HG03342 (cell line): ENCODE data around the gene LGALS7B.
A peak's percentile ranks its signal among the peaks of the same experiment; 100 is the strongest.
"Not testable (repeated sequence)": the region's sequence is repeated elsewhere in the genome, so short reads cannot be mapped to it uniquely, and the experiment has no call there.

Source experiments
- ATAC-seq: cut with Tn5 transposase; IDR thresholded peaks from one replicate; pipeline ENCODE4 v1.9.1; 2021; ENCODE audit warnings: mild to moderate bottlenecking, moderate library complexity; ENCODE audit not compliant: unreplicated experiment

LGALS7B gene

DNA sequence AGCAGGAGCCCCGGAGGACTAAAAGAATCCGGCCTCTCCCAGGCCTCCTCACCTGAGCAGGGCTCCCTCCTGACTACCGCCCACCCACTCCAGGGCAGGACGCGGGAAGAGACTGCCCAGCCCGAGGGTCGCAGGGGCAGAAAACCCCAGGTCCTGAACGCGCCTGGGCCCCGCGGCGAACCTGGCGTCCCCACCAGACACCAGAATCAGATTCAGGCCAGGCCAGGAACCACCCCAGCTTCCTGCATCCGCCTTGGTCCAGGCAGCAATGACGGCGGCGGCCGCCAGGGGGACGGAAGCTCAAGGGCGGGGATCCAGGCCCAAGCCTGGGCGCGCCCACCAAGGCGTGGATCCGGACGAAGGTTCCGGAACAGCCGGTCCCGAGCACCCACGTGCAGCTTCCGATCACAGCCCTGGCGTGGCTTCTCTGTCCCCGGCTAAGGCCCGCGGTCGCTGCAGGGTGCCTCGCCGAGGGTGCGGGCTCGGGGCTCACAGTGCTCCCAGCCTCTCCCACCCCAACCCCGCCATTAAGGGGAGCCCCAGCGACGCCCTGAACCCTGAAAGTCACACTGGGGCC, 19.3 kb upstream of the LGALS7B start:
- ATAC-seq: peak; percentile 64

DNA sequence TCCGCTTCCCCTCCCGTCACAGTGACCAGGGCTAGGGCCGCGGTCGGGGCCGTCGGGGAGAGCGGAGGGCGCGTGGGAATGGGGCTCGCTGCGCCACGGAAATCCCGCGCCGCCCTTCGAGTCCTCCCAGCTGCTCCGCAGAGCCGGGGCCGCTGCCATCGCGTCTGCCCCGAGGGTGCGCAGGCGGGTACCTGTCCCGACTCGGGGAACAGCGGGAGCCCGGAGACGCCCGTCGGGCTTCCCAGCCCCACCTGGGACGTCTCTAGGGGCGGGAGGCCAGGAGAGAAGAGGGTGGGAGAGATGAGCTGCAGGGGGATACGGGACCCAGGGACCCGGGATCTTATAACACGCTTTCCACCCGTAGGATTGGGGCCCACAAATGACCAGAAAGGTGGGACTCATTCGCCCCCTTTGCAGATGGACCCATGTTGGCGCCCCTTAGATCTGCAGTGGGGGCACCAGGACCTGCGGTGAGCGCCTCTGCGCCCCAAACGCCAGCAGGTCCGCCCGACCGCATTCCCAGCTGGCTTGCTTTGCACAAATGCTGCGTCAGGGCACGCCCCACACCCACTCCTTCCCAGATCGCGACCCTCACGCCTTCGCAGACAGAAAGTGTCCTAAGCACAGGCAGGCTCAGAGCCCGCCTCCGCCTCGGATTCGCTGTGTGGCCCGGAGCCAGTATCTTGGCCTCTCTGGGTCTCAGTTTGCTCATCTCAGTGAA, 18.6 kb upstream of the LGALS7B start:
- ATAC-seq: peak; percentile 13

- peak; percentile 44 for ATAC-seq
Observed at GRCh38 chr19:38770949-38771275, 18.1 kb upstream of the LGALS7B start.

GRCh38 chr19:38771569-38771968, 17.4 kb upstream of the LGALS7B start:
- not testable (repeated sequence) for ATAC-seq

GRCh38 chr19:38773469-38774177, 15.4 kb upstream of the LGALS7B start, which contains the start of gene LGALS7:
Gene LGALS7, minus strand, starts transcription at chr19:38773517. Its CDS starts 25 bp downstream, at chr19:38773492.
- ATAC-seq: no peak

- no peak for ATAC-seq
Observed at GRCh38 chr19:38774181-38774950, 14.6 kb upstream of the LGALS7B start.

DNA sequence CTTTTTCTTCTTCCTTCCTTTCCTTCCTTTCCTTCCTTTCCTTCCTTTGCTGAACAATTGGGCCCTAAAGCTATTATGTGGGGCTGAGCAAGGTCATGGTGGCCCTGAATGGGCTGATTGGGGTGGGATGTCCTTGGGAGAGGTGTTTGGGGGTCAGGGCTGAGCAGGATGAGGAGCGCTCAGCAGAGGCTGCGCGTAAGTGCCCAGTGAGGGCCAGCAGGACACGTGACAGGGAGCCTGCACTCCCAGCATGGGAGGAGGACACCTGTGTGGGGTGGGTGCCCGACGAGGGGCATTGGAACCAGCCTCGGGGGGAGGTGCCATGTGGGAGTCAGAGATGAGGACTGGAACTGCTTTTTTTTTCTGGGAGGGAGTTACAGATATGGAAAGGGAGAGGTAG, 10.3 kb upstream of the LGALS7B start:
- ATAC-seq: no peak

DNA sequence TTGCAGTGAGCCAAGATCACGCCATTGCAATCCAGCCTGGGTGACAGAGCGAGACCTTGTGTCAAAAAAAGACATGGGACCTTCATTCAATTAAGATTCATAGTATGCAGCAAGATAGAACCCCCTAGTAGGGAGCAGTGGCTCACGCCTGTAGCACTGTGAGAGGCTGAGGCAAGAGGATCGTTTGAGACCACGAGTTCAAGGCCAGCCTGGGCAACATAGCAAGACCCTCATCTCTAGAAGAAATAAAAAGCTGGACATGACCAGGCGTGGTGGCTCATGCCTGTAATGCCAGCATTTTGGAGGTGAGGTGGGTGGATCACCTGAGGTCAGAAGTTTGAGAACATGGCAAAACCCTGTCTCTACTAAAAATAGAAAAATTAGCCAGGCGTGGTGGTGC, 8.6 kb upstream of the LGALS7B start:
- no peak for ATAC-seq

DNA sequence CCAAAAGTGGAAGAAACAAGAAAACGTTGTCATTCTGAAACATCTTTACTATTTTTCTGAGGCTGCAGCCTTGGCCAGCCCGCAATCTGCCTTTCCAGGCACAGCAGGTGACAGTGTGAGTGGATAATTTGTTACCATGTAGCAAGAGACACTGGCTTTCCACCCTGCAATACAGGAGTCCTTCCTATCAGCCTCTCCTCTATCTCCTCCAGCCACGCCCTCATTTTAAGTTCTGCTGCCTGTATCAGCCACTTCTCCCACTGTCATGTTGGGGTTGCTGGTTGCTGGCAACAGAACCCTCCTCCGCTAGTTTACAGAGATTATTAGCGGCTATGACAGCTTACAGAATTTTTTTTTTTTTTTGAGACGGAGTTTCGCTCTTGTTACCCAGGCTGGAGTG, 7.9 kb upstream of the LGALS7B start:
- no peak for ATAC-seq

DNA sequence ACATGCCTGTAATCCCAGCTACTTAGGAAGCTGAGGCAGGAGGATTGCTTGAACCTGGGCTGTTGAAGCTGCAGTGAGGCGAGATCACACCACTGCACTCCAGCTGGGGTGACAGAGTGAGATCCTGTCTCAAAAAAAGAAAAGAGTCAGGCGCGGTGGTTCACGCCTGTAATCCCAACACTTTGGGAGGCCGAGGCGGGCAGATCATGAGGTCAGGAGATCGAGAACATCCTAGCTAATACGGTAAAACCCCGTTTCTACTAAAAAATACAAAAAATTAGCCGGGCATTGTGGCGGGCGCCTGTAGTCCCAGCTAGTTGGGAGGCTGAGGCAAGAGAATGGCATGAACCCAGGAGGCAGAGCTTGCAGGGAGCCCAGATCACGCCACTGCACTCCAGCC, 6.8 kb upstream of the LGALS7B start:
- ATAC-seq: not testable (repeated sequence)

DNA sequence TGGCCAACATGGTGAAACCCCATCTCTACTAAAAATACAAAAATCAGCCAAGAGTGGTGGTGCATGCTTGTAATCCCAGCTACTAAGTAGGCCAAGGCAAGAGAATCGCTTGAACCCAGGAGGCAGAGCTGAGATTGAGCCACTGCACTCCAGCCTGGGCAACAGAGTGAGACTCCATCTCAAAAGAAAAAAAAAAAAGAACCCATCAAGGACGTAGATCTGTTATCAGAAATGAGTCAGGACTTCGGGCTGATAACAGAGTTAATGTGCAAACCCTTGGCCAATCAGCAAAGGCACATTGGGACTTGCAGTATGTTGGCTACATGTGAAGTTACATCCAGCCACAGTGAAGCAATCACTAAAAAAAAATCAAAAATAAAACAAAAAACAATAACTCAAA, 4.8 kb upstream of the LGALS7B start:
- ATAC-seq: no peak

DNA sequence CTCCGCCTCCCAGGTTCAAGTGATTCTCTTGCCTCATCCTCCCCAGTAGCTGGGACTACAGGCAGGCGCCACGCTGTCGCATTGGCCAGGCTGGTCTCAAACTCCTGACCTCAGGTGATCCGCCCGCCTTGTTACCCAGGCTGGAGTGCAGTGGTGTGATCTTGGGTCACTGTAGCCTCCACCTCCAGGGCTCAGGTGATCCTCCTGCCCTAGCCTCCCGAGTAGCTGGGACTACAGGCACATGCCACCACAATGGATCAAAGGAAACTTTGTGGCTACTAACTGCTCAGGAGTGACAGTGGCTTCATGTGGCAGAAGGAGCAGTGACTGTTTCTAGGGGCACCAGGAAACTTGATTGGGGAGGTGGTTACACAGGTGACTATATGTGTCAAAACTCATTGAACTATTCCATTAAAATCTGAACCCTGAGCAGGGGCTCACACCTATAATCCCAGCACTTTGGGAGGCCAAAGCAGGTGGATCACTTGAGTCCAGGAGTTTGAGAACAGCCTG, 3.8 kb upstream of the LGALS7B start:
- ATAC-seq: no peak

DNA sequence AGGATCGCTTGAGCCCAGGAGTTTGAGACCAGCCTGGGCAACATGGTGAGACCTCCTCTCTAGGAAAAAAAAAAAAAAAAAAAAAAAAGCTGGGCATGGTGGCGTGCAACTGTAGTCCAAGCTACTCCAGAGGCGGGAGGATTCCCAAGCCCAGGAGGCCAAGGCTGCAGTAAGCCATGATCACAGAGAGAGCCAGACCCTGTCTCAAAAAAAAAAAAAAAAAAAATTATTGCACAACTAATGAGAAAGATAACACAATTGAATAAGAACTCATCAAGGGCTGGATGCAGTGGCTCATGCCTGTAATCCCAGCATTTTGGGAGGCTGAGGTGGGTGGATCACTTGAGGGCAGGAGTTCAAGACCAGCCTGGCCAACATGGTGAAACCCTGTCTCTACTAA, 2.9 kb upstream of the LGALS7B start:
- ATAC-seq: not testable (repeated sequence)

GRCh38 chr19:38786572-38787265, 2.3 kb upstream of the LGALS7B start:
- ATAC-seq: no peak

DNA sequence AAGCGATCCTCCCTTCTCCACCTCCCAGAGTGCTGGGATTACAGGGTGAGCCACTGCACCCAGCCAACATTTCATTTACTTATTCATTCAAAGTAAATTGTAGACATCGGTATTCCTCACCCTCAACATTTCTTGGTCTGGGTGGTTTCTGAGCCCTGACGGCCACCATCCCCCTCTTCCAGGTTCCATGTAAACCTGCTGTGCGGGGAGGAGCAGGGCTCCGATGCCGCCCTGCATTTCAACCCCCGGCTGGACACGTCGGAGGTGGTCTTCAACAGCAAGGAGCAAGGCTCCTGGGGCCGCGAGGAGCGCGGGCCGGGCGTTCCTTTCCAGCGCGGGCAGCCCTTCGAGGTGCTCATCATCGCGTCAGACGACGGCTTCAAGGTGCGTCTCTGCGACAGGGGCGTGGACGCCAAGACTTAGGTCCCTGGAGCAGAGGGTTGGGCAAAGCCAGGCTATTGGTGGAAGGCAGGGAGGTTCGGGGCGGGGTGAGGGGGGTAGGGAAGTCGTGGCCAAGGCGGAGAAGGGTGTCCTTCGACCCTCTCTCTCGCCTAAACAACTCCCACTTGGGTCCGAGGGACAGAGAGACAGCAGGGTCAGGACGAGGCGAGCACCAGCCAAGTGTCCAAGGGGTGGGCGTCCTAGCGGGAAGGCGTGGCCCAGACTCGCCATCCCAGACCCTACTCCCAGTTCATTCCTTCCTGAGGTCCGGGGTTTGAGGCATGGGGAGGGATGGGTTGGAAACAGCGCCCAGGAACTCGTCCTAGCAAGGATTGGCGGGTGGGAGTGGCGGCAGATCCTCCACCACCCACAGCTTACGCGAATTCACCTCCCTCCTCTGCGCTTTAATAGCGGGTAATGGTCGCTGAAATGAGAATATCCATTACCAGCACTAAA, 1.8 kb downstream of the LGALS7B start:
- not testable (repeated sequence) for ATAC-seq

DNA sequence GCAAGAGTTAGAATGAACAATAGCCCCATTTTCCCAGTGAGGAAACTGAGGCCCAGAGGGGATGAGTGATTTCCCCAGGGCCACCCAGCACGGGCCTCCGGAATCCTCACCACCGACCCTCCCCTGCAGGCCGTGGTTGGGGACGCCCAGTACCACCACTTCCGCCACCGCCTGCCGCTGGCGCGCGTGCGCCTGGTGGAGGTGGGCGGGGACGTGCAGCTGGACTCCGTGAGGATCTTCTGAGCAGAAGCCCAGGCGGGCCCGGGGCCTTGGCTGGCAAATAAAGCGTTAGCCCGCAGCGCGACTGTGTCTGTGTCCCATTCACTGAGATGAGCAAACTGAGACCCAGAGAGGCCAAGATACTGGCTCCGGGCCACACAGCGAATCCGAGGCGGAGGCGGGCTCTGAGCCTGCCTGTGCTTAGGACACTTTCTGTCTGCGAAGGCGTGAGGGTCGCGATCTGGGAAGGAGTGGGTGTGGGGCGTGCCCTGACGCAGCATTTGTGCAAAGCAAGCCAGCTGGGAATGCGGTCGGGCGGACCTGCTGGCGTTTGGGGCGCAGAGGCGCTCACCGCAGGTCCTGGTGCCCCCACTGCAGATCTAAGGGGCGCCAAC, 2.6 kb downstream of the LGALS7B start:
- peak; percentile 54 for ATAC-seq

GRCh38 chr19:38792250-38793111, 3.5 kb downstream of the LGALS7B start:
- no peak for ATAC-seq

- ATAC-seq: no peak
Observed at GRCh38 chr19:38793177-38793576, 4.2 kb downstream of the LGALS7B start.
